ENCODE results near the gene TMEM238L.

TMEM238L gene

GRCh38 chr17:10754861-10755591 lies 48.9 kb downstream of the TMEM238L start:
- TF ChIP-seq EZH2phosphoT487 (IDR thresholded peaks at IDR 0.05; ENCODE audit: borderline replicate concordance, low read length): no peak
- TF ChIP-seq CTCF (IDR thresholded peaks at IDR 0.05; ENCODE audit: low read depth, low read length, poor library complexity, severe bottlenecking): no peak

GRCh38 chr17:10754109-10754508 lies 49.8 kb downstream of the TMEM238L start:
- no peak overlapping the region for H3K4me2 ChIP-seq (ENCODE audit: low read length)
- no peaks in the 10 kb centered on the region for H3K9me3 ChIP-seq (ENCODE audit: control insufficient read depth, insufficient read depth, low read length)
- no peaks in the 10 kb centered on the region for H3K27me3 ChIP-seq (ENCODE audit: control insufficient read depth, low read length)
- no peak overlapping the region for H3K4me3 ChIP-seq (ENCODE audit: low read length)
- TF ChIP-seq EZH2phosphoT487 (IDR thresholded peaks at IDR 0.05; ENCODE audit: borderline replicate concordance, low read length) (no peak), CTCF (IDR thresholded peaks at IDR 0.05; ENCODE audit: low read depth, low read length, poor library complexity, severe bottlenecking) (peak; percentile 53)
- H3K9me2 ChIP-seq (replicated peaks; ENCODE audit: control insufficient read depth, low read length): no peaks in the 10 kb centered on the region
- H3K27ac ChIP-seq (ENCODE audit: low read depth, low read length): no peak overlapping the region
- no peaks in the 10 kb centered on the region for H3F3A ChIP-seq (ENCODE audit: control insufficient read depth, insufficient read depth)
- no peaks in the 10 kb centered on the region for H3K4me1 ChIP-seq (ENCODE audit: control insufficient read depth, low read length)
- H3K79me2 ChIP-seq (ENCODE audit: control insufficient read depth, low read length): no peaks in the 10 kb centered on the region
- H4K20me1 ChIP-seq (ENCODE audit: control insufficient read depth, insufficient read depth, low read depth, low read length): no peaks in the 10 kb centered on the region
- no peaks in the 10 kb centered on the region for H3K36me3 ChIP-seq (ENCODE audit: control insufficient read depth, low read length)

More at GRCh38 chr17:10754861-10755591, 48.9 kb downstream of the TMEM238L start:
- no peaks in the 10 kb centered on the region for H3K79me2 ChIP-seq (ENCODE audit: control insufficient read depth, low read length)
- H3K9me3 ChIP-seq (ENCODE audit: control insufficient read depth, insufficient read depth, low read length): no peaks in the 10 kb centered on the region
- no peak overlapping the region for H3K4me2 ChIP-seq (ENCODE audit: low read length)
- no peaks in the 10 kb centered on the region for H3K27me3 ChIP-seq (ENCODE audit: control insufficient read depth, low read length)
- no peak overlapping the region for H3K27ac ChIP-seq (ENCODE audit: low read depth, low read length)
- H3K9me2 ChIP-seq (replicated peaks; ENCODE audit: control insufficient read depth, low read length): no peaks in the 10 kb centered on the region
- H3K36me3 ChIP-seq (ENCODE audit: control insufficient read depth, low read length): no peaks in the 10 kb centered on the region
- no peaks in the 10 kb centered on the region for H3K4me1 ChIP-seq (ENCODE audit: control insufficient read depth, low read length)
- H3F3A ChIP-seq (ENCODE audit: control insufficient read depth, insufficient read depth): no peaks in the 10 kb centered on the region
- H3K4me3 ChIP-seq (ENCODE audit: low read length): no peak overlapping the region
- H4K20me1 ChIP-seq (ENCODE audit: control insufficient read depth, insufficient read depth, low read depth, low read length): no peaks in the 10 kb centered on the region

- Histone ChIP-seq H3F3A (ENCODE audit: control insufficient read depth, insufficient read depth) (no peaks in the 10 kb centered on the region), H3K4me1 (ENCODE audit: control insufficient read depth, low read length) (no peaks in the 10 kb centered on the region), H3K4me3 (ENCODE audit: low read length) (no peak overlapping the region), H3K79me2 (ENCODE audit: control insufficient read depth, low read length) (no peaks in the 10 kb centered on the region), H3K27ac (ENCODE audit: low read depth, low read length) (no peak overlapping the region), H3K36me3 (ENCODE audit: control insufficient read depth, low read length) (no peaks in the 10 kb centered on the region), H3K4me2 (ENCODE audit: low read length) (no peak overlapping the region), H3K27me3 (ENCODE audit: control insufficient read depth, low read length) (no peaks in the 10 kb centered on the region), H3K9me2 (replicated peaks; ENCODE audit: control insufficient read depth, low read length) (no peaks in the 10 kb centered on the region), H4K20me1 (ENCODE audit: control insufficient read depth, insufficient read depth, low read depth, low read length) (no peaks in the 10 kb centered on the region), H3K9me3 (ENCODE audit: control insufficient read depth, insufficient read depth, low read length) (no peaks in the 10 kb centered on the region)
- TF ChIP-seq EZH2phosphoT487 (IDR thresholded peaks at IDR 0.05; ENCODE audit: borderline replicate concordance, low read length) (no peak), CTCF (IDR thresholded peaks at IDR 0.05; ENCODE audit: low read depth, low read length, poor library complexity, severe bottlenecking) (no peak)
These were observed 51.2 kb downstream of the TMEM238L start for GRCh38 chr17:10752696-10753095.

All from DOHH2 (cell line).